Measurements from ENCODE around the gene ENOX1. TPM values are rescaled to one million over a fixed set of nuclear protein-coding genes. Genes with fewer than 3 reads are reported as not detected.

Gene ENOX1
- total RNA-seq, 2 donors from 2014 or later: 0.78 to 4.3 TPM

DNA sequence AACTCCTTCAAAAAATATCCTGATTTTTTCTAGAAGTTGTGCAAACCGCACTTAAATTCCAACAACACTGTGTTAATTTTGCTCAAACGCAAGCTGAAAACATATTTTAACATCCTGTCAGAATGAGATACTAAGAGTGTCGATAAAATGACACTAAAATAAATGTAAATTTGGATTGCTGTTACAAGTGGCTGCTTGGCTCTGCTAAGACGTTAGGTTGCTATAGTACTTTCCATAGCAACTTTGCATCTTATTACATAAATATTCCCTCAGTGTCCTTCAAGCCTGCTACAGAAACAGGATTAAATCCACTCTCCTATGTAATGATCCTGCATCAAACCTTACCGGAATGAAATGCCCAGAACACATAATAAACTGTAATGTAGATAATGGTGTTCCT lies 471.2 kb downstream of the ENOX1 start:
- intact Hi-C loops (cut with DNase I): no loop called here
- no peak for ATAC-seq
- H3K36me3 ChIP-seq (replicated peaks in 1 of 2; ENCODE audit: insufficient read depth in 1 of 2, low read depth in 2 of 2): no peaks in the 10 kb centered on the region
- H3K9me3 ChIP-seq: no peaks in the 10 kb centered on the region
- TF ChIP-seq, protein P1, sequence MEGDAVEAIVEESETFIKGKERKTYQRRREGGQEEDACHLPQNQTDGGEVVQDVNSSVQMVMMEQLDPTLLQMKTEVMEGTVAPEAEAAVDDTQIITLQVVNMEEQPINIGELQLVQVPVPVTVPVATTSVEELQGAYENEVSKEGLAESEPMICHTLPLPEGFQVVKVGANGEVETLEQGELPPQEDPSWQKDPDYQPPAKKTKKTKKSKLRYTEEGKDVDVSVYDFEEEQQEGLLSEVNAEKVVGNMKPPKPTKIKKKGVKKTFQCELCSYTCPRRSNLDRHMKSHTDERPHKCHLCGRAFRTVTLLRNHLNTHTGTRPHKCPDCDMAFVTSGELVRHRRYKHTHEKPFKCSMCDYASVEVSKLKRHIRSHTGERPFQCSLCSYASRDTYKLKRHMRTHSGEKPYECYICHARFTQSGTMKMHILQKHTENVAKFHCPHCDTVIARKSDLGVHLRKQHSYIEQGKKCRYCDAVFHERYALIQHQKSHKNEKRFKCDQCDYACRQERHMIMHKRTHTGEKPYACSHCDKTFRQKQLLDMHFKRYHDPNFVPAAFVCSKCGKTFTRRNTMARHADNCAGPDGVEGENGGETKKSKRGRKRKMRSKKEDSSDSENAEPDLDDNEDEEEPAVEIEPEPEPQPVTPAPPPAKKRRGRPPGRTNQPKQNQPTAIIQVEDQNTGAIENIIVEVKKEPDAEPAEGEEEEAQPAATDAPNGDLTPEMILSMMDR (IDR thresholded peaks at IDR 0.05): no peak
- no peak overlapping the region for H3K27ac ChIP-seq
- no peaks in the 10 kb centered on the region for H3K27me3 ChIP-seq
- H3K4me1 ChIP-seq: peaks cover 6% of the 10 kb centered on the region
- WGBS, 2 donors: 89 to 94% methylated on average over 5 of the region's 5 CpGs
- DNase-seq: no peak
- no peak overlapping the region for H3K4me3 ChIP-seq

DNA sequence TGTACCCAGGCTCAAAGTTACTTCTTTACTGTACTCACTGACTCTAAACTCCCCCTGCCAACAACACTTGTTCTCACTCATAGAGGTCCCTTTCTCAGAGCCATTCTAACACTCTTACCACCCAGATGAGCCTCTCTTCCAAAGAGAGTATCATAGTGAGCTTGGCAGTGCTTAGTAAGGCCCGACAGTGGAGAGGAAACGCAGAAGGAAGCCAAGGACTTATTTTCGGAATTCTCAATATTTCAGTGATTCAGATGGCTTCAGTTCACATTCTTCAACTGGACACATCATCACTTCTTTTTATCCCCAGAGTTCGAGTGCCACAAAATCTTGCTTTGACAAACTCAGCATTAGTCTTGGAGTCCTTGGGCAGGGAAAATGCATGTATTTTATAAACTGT lies 477.5 kb downstream of the ENOX1 start:
- Histone ChIP-seq H3K9me3 (no peaks in the 10 kb centered on the region), H3K27me3 (no peaks in the 10 kb centered on the region), H3K36me3 (replicated peaks in 1 of 2; ENCODE audit: insufficient read depth in 1 of 2, low read depth in 2 of 2) (no peaks in the 10 kb centered on the region), H3K4me3 (no peak overlapping the region), H3K27ac (no peak overlapping the region), H3K4me1 (peaks cover 11% of the 10 kb centered on the region)
- TF ChIP-seq, protein P1 (IDR thresholded peaks at IDR 0.05): no peak
- WGBS, 2 donors: 55 to 59% methylated on average over 4 of the region's 4 CpGs
- ATAC-seq (no peak), DNase-seq (no peak)
- intact Hi-C loops (cut with DNase I): loop anchor here (10.0 kb wide), 1 partner anchor 495 kb away; no protein-coding TSS in a partner anchor

DNA sequence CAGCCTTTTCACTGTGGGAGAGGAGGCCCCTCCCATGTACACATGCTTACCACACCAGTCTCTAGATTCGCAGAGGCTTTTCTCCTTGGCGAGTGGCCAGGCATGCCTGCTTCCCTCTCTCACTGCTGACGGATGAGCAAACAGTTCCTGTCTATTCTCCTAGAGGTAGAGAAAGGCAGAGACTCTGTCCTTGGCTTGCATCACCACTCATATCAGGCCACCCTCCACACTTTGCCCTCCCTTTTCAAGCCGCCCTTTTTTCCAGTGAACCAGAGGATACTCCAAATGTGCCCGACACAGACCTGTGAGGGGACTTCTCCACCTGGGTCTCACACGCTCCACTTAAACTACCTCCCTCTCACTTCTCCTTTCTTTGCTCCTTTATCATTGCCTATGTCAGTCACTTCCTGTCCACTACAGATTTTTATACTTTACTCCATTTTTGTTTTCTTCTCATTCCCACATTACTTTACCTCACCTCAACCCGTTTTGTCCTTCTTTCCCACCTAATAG lies 478.8 kb downstream of the ENOX1 start:
- Histone ChIP-seq H3K4me3 (no peak overlapping the region), H3K27me3 (no peaks in the 10 kb centered on the region), H3K36me3 (replicated peaks in 1 of 2; ENCODE audit: insufficient read depth in 1 of 2, low read depth in 2 of 2) (no peaks in the 10 kb centered on the region), H3K9me3 (no peaks in the 10 kb centered on the region), H3K4me1 (peaks cover 15% of the 10 kb centered on the region), H3K27ac (peak overlapping the region in 2 of 4 donors; percentile 21 to 29)
- TF ChIP-seq, protein P1 (IDR thresholded peaks at IDR 0.05): no peak
- no peak for TF ChIP-seq POLR2A (IDR thresholded peaks at IDR 0.05)
- DNase-seq (peak; percentile 55 to 85 (median 72)), ATAC-seq (peak; percentile 69)
- 39 to 42% methylated on average over 7 of the region's 7 CpGs for WGBS, 2 donors
- intact Hi-C loops (cut with DNase I): loop anchor here (10.0 kb wide), 1 partner anchor 497 kb away; no protein-coding TSS in a partner anchor

DNA sequence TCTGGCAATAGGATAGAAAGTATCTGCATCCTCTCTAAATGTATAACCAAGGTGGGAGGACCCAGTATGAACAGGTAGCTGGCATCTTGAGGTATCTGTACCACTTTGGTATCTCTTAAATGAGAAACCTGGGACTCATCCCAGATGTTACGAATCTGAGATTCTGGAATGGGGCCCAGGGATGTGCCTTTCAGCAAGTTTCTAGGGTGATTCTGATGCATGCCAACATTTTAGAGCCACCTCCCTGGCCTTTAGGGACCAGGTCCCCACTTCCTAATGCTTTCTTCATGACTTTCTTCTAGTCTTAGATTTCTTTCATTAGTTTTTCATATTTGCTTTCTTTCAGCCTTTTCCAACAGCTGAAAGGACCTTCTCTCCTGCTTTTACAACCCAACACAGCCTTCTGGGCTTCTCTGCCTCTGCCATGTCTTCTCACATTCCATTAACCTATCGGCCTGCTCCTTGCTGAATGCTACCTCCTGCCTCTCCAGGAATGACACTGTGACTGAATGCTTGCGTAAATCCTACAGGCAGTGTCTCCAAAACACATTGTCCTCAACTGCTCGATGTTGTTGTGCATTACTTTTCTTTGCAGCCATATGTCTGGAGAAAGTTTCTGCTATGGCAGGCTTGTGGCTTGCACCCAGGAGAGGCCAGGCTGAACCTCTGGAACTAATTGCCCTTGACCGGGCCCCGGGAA lies 479.4 kb downstream of the ENOX1 start:
- WGBS, 2 donors: 51 to 56% methylated on average over 6 of the region's 6 CpGs
- Histone ChIP-seq H3K4me1 (peaks cover 18% of the 10 kb centered on the region), H3K36me3 (replicated peaks in 1 of 2; ENCODE audit: insufficient read depth in 1 of 2, low read depth in 2 of 2) (no peaks in the 10 kb centered on the region), H3K4me3 (no peak overlapping the region), H3K9me3 (no peaks in the 10 kb centered on the region), H3K27me3 (no peaks in the 10 kb centered on the region), H3K27ac (peak overlapping the region in 1 of 4 donors; percentile 21)
- ATAC-seq (no peak), DNase-seq (no peak)
- TF ChIP-seq, protein P1 (IDR thresholded peaks at IDR 0.05): no peak
- no peak for TF ChIP-seq POLR2A (IDR thresholded peaks at IDR 0.05)
- intact Hi-C loops (cut with DNase I): loop anchor here (10.0 kb wide), 1 partner anchor 497 kb away; no protein-coding TSS in a partner anchor

DNA sequence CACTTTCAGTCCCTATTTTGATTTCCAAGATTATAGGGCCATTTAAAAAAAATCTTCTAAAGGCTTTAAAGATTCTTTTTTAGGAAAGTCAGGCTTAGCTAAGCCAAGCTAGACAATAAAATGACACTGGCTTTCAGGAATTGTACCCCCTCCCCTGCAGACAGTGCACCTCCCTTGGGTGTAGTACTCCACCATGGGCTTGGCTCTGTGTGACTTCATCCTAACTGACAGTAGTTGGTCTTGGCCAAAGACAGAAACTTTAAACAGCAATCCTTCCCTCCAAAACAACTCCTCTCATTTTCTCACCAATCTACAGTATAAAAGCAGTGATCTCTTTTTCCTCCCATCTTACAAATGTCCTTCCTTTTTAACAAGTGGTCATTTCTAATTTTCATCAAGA lies 480.4 kb downstream of the ENOX1 start:
- H3K4me3 ChIP-seq: no peak overlapping the region
- TF ChIP-seq, protein P1 (IDR thresholded peaks at IDR 0.05): no peak
- no peak for TF ChIP-seq POLR2A (IDR thresholded peaks at IDR 0.05)
- H3K9me3 ChIP-seq: no peaks in the 10 kb centered on the region
- H3K27me3 ChIP-seq: no peaks in the 10 kb centered on the region
- ATAC-seq: no peak
- intact Hi-C loops (cut with DNase I): loop anchor here (10.0 kb wide), 1 partner anchor 498 kb away; no protein-coding TSS in a partner anchor
- H3K4me1 ChIP-seq: peaks cover 18% of the 10 kb centered on the region
- DNase-seq: no peak
- H3K36me3 ChIP-seq (replicated peaks in 1 of 2; ENCODE audit: insufficient read depth in 1 of 2, low read depth in 2 of 2): no peaks in the 10 kb centered on the region
- H3K27ac ChIP-seq: no peak overlapping the region
